HepG2 (cell line): ENCODE data around the gene C20orf144. TPM values are rescaled to one million over a fixed set of nuclear protein-coding genes. Genes with fewer than 3 reads are reported as not detected.
A peak's percentile ranks its signal among the peaks of the same experiment; 100 is the strongest.

Experiments
- AHDC1 ChIP-seq: sonication (generic); formaldehyde crosslinking; IDR thresholded peaks from 2 replicates; pipeline ENCODE4 v1.5.1; 2020; ENCODE audit warnings: mild to moderate bottlenecking, missing genetic modification reagents, borderline replicate concordance
- ARID4A ChIP-seq: sonication (generic); formaldehyde crosslinking; IDR thresholded peaks from 2 replicates; pipeline ENCODE4 v1.5.0; 2020; ENCODE audit warnings: mild to moderate bottlenecking, missing genetic modification reagents, borderline replicate concordance
- BCL6 ChIP-seq: IDR thresholded peaks from 2 replicates; pipeline ENCODE4 v1.6.1; 2016; ENCODE audit warnings: missing genetic modification reagents, missing compliant biosample characterization
- BRD4 ChIP-seq: sonication (generic); formaldehyde crosslinking; IDR thresholded peaks from 2 replicates; pipeline ENCODE4 v1.4.0; 2020; ENCODE audit warnings: missing genetic modification reagents
- CHD4 ChIP-seq: fragments of 200-600 bp; sonication (generic); IDR thresholded peaks from 2 replicates; pipeline ENCODE4 v1.7.0; 2017; ENCODE audit warnings: mild to moderate bottlenecking, low read length, borderline replicate concordance
- HDAC1 ChIP-seq: sonication (generic); formaldehyde crosslinking; IDR thresholded peaks from 2 replicates; pipeline ENCODE4 v1.5.1; 2020; ENCODE audit warnings: mild to moderate bottlenecking, missing genetic modification reagents
- MEF2D ChIP-seq: sonication (generic); formaldehyde crosslinking; IDR thresholded peaks from 2 replicates; pipeline ENCODE4 v1.5.1; 2020; ENCODE audit warnings: mild to moderate bottlenecking, missing genetic modification reagents
- MIER3 ChIP-seq: IDR thresholded peaks from 2 replicates; pipeline ENCODE4 v1.6.1; 2016; ENCODE audit warnings: missing compliant biosample characterization, borderline replicate concordance
- NFATC3 ChIP-seq: sonication (generic); formaldehyde crosslinking; IDR thresholded peaks from 2 replicates; pipeline ENCODE4 v1.5.1; 2020; ENCODE audit warnings: mild to moderate bottlenecking, missing genetic modification reagents
- SAP130 ChIP-seq: IDR thresholded peaks from 2 replicates; pipeline ENCODE4 v1.6.1; 2016; ENCODE audit warnings: low read depth
- ZBTB25 ChIP-seq: IDR thresholded peaks from 2 replicates; pipeline ENCODE4 v1.6.1; 2018; ENCODE audit warnings: missing genetic modification reagents
- ZMYM4 ChIP-seq: sonication (generic); formaldehyde crosslinking; IDR thresholded peaks from 2 replicates; pipeline ENCODE4 v1.8.1; 2023; ENCODE audit warnings: mild to moderate bottlenecking, missing genetic modification reagents
- ZNF501 ChIP-seq: sonication (generic); formaldehyde crosslinking; IDR thresholded peaks from 2 replicates; pipeline ENCODE4 v1.5.1; 2020; ENCODE audit warnings: mild to moderate bottlenecking, moderate library complexity, missing genetic modification reagents
- ZNF788 ChIP-seq: sonication (generic); formaldehyde crosslinking; IDR thresholded peaks from 2 replicates; pipeline ENCODE4 v1.5.0; 2020; ENCODE audit warnings: mild to moderate bottlenecking, missing genetic modification reagents, borderline replicate concordance
- polyA plus RNA-seq, 8 experiments: library from polyadenylated mRNA; depleted of rRNA in 3 of 8; stranded (reverse) in 7 of 8; unstranded in 1 of 8; fragments of >200 nt; fragmentation: Illumina TruSeq in 4 of 8; extraction: Trizol in 4 of 8; gene quantifications; 2 replicates each; pipeline versions ENCODE4 v1.2.1 to v1.2.3, GENCODE V29; 2011 to 2016; ENCODE audit warnings: low read depth in 4 of 8, missing spikeins in 1 of 8, mixed read lengths in 1 of 8; ENCODE audit not compliant: insufficient read depth in 1 of 8
- total RNA-seq, 5 experiments: library from RNA; depleted of rRNA; stranded (reverse); fragments of >200 nt; fragmentation: Illumina TruSeq; extraction: Trizol; gene quantifications; 2 replicates each; pipeline ENCODE4 v1.2.3, GENCODE V29; 2016; ENCODE audit warnings: low read depth in 1 of 5
- TF ChIP-seq, protein P1 (sequence below): sonication (generic); formaldehyde crosslinking; IDR thresholded peaks from 2 replicates; pipeline ENCODE4 v1.8.0; 2022; ENCODE audit warnings: missing genetic modification reagents, mild to moderate bottlenecking, moderate library complexity, borderline replicate concordance

C20orf144 gene
- total and polyA plus RNA-seq, 2 of the 13 experiments (the other 11 are each of a cell fraction or from before 2014, with no cell fraction given): 0.09 to 0.16 TPM

GRCh38 chr20:33710681-33711445, 48.7 kb downstream of the C20orf144 start (continued):
- 0 out of 2 replicates have a peak, but pooled peaks have one; percentile 16 for TF ChIP-seq AHDC1
- TF ChIP-seq ZNF501 (CRISPR knock-in tag): 0 out of 2 replicates have a peak, but pooled peaks have one; percentile 25
- TF ChIP-seq MEF2D (CRISPR knock-in tag): no peak
- TF ChIP-seq, protein P1, sequence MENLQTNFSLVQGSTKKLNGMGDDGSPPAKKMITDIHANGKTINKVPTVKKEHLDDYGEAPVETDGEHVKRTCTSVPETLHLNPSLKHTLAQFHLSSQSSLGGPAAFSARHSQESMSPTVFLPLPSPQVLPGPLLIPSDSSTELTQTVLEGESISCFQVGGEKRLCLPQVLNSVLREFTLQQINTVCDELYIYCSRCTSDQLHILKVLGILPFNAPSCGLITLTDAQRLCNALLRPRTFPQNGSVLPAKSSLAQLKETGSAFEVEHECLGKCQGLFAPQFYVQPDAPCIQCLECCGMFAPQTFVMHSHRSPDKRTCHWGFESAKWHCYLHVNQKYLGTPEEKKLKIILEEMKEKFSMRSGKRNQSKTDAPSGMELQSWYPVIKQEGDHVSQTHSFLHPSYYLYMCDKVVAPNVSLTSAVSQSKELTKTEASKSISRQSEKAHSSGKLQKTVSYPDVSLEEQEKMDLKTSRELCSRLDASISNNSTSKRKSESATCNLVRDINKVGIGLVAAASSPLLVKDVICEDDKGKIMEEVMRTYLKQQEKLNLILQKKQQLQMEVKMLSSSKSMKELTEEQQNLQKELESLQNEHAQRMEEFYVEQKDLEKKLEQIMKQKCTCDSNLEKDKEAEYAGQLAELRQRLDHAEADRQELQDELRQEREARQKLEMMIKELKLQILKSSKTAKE: peak; percentile 36; the same call in 1 of the 2 replicates
- TF ChIP-seq BCL6 (CRISPR knock-in tag): 0 out of 2 replicates have a peak, but pooled peaks have one; percentile 24
- no peak for TF ChIP-seq NFATC3
- 0 out of 2 replicates have a peak, but pooled peaks have one; percentile 32 for TF ChIP-seq MIER3
- no peak for TF ChIP-seq BRD4 (CRISPR knock-in tag)
- 0 out of 2 replicates have a peak, but pooled peaks have one; percentile 14 for TF ChIP-seq ZMYM4 (CRISPR knock-in tag)
- TF ChIP-seq ZBTB25: no peak
- TF ChIP-seq HDAC1 (CRISPR knock-in tag): peak; percentile 31; the same call in 1 of the 2 replicates
- peak; percentile 50; the same call in 1 of the 2 replicates for TF ChIP-seq SAP130 (CRISPR knock-in tag)
- peak; percentile 35; the same call in 1 of the 2 replicates for TF ChIP-seq ARID4A (CRISPR knock-in tag)
- 0 out of 2 replicates have a peak, but pooled peaks have one; percentile 17 for TF ChIP-seq CHD4
- TF ChIP-seq ZNF788 (CRISPR knock-in tag): 0 out of 2 replicates have a peak, but pooled peaks have one; percentile 64
